ENCODE data around the gene EPHB3.

Gene EPHB3

DNA sequence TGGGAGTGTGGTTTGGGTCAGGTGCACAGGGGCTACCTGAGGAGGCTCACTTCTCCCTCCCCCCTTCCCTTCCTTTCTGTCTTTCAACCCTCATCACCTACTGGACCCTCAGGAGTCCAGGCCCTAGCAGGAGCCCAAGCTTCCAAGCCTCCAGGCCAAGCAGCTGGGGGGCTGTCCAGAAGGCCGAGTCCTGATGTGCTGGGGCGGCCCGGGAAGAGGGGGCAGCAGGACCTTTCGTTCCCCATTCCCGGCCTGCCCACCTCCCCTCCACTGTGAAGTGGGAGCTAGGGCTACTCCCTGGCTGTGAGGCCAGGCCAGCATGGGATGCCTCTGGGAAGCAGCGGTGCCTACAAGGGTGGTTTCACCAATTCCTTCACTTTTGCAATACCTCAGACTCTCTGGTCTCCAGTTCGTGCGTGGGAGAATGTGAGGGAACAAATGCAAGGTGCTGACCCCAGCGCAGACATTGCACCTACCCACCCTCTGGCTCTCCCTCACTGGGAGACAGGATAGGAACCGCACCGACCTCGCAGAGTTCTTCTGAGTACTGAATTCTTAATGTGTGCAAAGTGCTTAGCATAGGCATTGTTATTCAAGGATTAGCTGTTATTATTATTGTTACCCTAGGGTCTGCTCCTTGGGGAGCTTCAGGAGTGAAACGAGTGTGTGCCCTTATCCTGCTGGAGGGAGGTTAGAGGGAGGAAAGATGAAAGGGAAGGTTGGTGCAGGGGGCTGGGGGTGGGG lies 2.5 kb downstream of the EPHB3 start:
- TF ChIP-seq GATA3 (IDR thresholded peaks at IDR 0.05; ENCODE audit: low read depth, low read length) (no peak), GATA2 (IDR thresholded peaks at IDR 0.05; ENCODE audit: low read depth, low read length) (no peak)

DNA sequence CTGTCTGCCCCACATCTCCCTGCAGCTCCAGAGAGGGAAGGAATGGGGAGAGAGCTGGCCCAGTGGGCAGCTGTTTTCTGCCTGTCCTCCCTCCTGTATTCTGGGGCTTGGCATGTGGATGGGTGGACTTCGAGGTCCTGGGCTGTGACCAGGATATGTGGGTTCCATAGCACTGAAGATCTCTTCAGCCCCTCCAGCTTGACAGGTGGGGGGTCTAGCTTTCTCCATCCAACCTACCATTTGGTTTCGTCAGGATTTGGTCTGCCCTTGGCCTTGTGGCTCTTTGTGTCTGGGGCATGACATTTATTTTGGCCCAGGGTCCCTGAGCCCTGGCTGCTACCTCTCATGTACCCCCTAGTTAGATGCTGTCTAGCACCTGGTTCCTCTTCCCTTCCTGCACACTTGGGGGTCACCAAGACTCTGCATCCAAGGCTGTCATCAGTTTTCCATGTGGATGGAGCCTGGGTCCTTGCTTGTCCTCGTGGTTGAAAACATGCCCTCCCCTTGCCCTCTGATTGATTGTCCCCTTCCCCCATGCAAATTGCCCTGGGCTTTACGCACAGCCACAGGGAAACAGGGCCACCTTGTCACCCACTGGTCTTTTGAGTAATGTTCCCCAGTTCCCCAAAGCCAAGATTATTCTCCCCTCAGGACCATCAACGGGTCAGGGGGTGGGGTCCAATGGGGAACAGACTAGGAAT lies 3.2 kb downstream of the EPHB3 start:
- TF ChIP-seq GATA2 (IDR thresholded peaks at IDR 0.05; ENCODE audit: low read depth, low read length) (no peak), GATA3 (IDR thresholded peaks at IDR 0.05; ENCODE audit: low read depth, low read length) (no peak)

DNA sequence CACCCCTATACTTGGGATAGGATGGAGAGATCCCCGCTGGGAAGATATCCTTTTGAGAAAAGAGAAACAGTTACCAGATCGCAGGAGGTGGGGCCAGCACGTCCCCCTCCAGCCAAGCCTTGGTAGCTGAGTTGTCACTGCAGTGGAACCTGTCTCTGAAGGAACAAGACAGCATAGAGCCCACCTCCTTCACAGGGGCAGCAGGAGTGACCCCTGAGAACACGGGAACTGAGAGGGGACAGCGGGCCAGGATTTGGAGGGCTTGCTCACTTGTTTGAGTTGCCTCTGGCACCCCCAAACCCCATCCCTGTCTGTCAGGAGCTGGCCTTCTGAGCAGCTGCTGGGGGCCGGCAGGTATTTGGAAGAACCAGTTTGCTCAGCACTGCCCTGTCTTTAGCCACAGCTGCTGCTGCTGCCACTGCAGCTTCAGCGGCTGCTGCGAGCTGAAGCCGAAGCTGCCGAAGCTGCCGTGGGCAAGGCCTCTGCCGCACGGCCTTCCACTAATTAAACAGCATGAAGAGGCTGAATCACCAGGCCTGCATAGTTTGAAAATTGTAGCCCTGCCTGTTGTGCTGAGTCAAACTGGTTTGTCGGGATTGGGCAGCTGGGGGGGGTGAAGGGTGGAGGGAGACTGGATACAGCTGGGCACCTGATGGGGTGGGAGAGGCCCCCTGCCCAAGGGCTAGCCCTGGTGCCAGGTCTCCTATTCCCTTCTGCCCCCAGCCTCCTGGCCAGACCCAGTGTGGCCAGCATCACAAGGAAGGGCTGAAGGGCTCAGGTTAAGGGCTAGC lies 4.0 kb downstream of the EPHB3 start:
- no peak for TF ChIP-seq GATA3 (IDR thresholded peaks at IDR 0.05; ENCODE audit: low read depth, low read length)

DNA sequence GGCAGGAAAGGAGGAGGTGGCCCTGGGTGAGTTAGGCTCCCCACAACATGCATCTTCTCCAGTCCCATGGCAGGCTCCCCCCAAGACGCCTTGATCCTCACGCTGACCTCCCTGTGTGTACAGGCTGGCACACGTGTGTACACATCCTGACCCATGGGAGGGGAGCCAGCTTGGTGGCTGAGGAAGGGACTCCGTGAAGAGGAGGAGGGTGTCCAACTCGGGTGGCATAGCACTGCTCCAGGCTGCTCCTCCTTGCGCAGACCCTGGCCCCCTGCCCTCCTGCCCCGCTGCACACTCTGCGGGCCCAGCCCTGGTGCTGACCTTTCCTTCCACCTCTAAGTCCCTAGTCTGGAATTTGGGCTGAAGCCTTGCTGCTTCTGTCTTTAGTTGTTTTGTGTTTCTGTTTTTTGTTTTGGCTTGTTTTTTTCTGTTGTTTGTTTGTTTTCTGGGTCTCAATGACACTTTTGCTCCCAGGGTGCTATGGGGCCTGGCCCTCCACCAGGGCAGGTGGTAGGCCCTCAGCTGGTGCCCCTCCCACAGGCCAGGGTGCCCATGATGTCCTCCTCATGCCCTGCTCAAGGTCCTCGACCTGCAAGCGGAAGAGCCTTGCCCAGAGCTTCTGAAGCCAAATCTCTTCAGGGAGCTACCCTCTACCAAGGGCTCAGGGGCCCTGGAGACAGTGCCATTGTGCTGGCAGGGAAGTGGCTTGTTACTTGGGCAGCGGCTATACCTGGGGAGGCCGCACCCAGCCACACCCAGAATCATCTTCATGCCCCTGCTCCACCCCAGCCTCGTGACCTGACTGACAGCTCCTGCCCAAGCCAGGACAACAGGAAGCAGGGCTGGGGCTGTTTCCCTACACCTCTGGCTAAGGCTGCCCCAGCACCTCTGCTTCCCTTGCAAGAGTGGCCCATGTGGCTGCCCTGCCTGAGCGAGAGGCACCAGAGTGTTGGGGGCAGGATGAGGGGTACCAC lies 5.1 kb downstream of the EPHB3 start:
- no peak for TF ChIP-seq GATA2 (IDR thresholded peaks at IDR 0.05; ENCODE audit: low read depth, low read length)
- TF ChIP-seq GATA3 (IDR thresholded peaks at IDR 0.05; ENCODE audit: low read depth, low read length): no peak

DNA sequence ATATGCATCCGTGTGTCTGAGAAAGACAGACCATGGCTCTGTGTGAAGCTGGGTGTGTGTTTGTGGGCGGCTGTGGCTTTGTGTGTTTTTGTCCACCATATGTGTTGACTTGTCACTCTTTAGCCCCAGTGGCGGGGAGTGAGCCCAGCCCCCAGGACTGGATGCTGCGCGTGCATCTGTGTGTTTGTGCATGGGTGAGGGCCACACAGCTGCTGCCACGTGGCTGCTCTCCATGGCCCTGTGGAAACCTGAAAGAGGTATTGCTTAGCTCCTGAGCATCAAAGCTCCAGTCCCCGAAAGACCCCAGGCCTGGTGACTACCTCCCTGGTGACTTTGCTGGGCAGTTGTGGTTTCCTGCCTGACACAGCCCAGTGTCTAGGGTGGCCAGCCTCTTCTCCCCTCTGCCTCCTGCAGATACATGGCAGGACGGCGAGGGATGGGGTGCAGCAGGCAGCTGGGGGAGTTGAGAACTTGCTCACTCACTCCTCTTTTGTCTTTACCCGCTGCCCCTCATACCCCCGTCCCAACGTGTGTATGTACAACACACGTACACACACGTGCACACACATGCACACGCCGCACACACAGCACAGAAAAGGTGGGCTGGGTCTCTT lies 6.5 kb downstream of the EPHB3 start:
- TF ChIP-seq GATA3 (IDR thresholded peaks at IDR 0.05; ENCODE audit: low read depth, low read length): no peak
- TF ChIP-seq GATA2 (IDR thresholded peaks at IDR 0.05; ENCODE audit: low read depth, low read length): no peak

DNA sequence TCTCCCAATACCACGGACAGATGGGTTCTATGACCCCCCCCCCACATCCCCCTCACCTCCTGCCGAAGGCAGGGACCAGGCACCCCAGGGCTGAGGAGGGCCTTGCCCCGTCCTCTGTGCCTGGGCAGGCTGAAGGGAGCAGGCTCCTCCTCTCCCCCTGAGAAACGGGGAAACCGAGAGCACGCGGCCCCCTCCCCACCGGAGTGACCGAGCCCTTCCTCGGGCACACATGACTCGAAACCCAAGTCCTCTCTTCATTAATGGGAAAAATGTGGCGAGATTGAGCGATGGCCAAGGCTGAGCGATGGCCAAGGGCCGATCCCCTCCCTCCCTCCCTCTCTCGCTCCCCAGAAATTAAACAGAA lies 7.0 kb downstream of the EPHB3 start:
- TF ChIP-seq GATA3 (IDR thresholded peaks at IDR 0.05; ENCODE audit: low read depth, low read length) (no peak), GATA2 (IDR thresholded peaks at IDR 0.05; ENCODE audit: low read depth, low read length) (no peak)

DNA sequence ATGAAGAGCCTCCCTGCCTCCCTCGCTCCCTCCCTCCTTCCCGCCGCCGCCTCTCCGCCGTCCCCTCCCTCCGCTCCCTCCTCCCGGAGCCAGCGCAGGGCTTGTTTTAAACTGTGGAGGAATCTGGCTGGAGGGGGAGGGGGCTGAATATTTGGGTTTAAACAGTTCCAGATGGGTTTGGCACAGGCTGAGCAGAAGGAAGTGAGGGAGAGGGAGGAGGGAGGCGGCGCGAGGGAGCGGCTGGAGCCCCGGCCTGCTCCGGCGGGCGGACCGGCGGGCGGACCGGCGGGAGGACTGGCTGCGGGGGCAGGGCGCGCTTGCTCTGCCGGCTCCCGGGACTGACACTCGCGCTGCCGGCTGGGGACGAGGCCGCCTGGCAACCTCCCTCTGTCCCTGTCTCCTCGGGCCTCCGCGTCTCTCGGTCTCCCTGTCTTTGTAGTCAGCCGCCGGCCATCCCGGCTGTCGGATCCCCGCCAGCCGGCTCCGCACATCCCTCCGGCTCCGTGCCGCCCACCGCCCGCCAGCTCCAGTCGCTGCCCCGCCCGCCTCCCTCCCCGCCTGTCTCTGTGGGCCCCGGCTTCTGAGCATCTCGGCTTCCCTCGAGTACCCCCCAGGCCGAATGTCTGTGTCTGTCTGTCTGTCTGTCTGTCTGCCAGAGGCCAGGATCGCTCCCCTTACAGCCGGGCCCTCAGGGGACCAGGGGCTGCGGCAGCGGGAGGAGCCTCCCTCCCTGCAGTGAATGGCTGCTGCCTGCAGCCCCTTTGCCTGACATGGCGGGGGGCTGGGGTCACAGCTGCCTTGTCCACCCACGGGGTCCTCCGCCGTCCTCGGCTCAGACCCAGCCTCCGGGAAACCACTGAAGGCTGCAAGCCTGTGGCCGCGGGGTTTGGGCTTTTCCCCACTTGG lies 7.6 kb downstream of the EPHB3 start:
- peak; percentile 29; the same call in 1 of the 2 replicates for TF ChIP-seq GATA2 (IDR thresholded peaks at IDR 0.05; ENCODE audit: low read depth, low read length)
- no peak for TF ChIP-seq GATA3 (IDR thresholded peaks at IDR 0.05; ENCODE audit: low read depth, low read length)

DNA sequence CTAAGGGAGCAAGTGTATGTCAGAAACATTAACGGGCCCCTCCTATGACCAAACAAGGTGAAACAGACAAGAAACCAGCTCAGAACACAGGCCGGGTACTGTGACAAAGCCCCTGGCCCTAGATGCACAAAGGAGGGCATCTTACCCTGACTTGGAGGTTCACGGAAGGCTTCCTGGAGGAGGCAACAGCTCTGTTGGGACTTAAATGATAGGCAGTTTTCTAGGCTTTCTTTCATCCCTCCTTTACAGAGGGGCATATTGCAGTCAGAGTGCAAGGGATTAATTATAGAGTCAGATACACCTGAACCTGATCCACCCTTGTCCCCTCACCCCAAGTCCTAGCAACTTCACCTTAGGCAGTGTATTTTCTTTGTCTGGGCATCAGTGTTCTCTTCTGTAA lies 8.4 kb downstream of the EPHB3 start:
- TF ChIP-seq GATA3 (IDR thresholded peaks at IDR 0.05; ENCODE audit: low read depth, low read length): no peak
- no peak for TF ChIP-seq GATA2 (IDR thresholded peaks at IDR 0.05; ENCODE audit: low read depth, low read length)

DNA sequence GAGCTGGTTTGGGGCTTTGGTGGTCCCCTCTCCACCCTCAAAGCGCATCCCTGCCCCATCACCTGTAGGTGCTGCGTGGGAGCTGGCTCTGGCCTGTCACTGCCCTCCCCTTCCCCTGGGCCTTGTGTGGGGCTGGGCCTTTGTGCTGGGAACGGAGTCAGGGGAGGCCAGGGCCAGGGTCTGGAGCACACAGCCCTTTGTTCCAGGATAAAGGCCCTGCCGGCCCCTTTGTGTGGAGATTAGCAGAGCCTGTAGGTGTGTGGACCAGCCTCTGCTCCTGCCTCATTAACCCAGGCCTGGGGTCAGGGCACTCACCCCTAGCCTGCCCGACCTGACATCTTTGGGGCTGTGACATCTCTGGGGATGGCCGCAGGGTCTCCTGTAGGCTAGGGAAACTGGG lies 8.9 kb downstream of the EPHB3 start:
- TF ChIP-seq GATA2 (IDR thresholded peaks at IDR 0.05; ENCODE audit: low read depth, low read length): no peak
- TF ChIP-seq GATA3 (IDR thresholded peaks at IDR 0.05; ENCODE audit: low read depth, low read length): no peak

DNA sequence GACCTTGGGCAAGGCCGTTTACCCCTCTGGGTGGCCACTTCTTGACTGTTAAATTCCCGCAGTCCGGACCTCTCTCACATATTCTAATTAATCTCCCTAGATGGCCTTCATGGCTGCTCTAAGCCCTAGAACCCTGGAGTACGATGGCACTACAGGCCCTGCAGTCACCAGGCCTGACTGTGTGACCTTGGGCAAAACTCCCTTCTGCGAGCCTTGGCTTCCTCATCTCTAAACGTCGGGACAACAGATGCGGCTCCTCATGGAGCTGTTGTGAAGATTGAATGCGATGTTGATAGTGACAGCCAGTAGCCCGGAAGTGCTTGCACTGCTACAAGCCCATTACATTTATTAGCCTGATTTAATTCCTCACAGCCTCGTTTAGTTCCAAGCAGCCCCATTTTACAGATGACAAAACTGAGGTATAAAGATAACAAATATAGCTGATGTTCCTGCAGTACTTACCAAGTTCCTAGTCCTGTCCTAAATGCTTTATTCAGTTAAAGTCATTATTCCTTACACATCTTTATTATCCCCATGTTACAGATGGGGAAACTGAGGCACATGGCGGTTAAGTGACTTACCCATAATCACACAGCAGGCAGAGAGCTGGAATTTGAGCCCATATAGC lies 10.3 kb downstream of the EPHB3 start:
- no peak for TF ChIP-seq GATA3 (IDR thresholded peaks at IDR 0.05; ENCODE audit: low read depth, low read length)
- no peak for TF ChIP-seq GATA2 (IDR thresholded peaks at IDR 0.05; ENCODE audit: low read depth, low read length)

DNA sequence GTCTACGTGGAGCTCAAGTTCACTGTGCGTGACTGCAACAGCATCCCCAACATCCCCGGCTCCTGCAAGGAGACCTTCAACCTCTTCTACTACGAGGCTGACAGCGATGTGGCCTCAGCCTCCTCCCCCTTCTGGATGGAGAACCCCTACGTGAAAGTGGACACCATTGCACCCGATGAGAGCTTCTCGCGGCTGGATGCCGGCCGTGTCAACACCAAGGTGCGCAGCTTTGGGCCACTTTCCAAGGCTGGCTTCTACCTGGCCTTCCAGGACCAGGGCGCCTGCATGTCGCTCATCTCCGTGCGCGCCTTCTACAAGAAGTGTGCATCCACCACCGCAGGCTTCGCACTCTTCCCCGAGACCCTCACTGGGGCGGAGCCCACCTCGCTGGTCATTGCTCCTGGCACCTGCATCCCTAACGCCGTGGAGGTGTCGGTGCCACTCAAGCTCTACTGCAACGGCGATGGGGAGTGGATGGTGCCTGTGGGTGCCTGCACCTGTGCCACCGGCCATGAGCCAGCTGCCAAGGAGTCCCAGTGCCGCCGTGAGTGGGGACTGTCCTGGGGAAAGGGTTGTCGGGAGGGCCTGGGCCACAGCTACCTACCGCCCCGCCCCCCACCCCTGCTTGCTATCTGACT lies 11.2 kb downstream of the EPHB3 start:
- TF ChIP-seq GATA3 (IDR thresholded peaks at IDR 0.05; ENCODE audit: low read depth, low read length) (no peak), GATA2 (IDR thresholded peaks at IDR 0.05; ENCODE audit: low read depth, low read length) (no peak)
